GM19438 (cell line): Measurements from ENCODE around the gene EEA1.
"Not testable (repeated sequence)": the region's sequence is repeated elsewhere in the genome, so short reads cannot be mapped to it uniquely, and the experiment has no call there.

ENCODE experiments used
- ATAC-seq: cut with Tn5 transposase; IDR thresholded peaks from one replicate; pipeline ENCODE4 v1.9.1; 2021; ENCODE audit warnings: low read depth; ENCODE audit not compliant: unreplicated experiment

EEA1 gene

GRCh38 chr12:92928962-92929915 lies at the start of gene EEA1:
TSS of gene EEA1 (minus strand) at chr12:92929295. CDS start at chr12:92929066, 229 bp downstream.
- ATAC-seq = peak; percentile 78

- ATAC-seq = no peak
Observed at GRCh38 chr12:92978607-92979006, 49.5 kb upstream of the EEA1 start.

GRCh38 chr12:92977326-92977725 lies 48.2 kb upstream of the EEA1 start:
- ATAC-seq = no peak

- ATAC-seq = no peak
Observed at GRCh38 chr12:92974759-92975158, 45.7 kb upstream of the EEA1 start.

GRCh38 chr12:92973614-92974013 lies 44.5 kb upstream of the EEA1 start:
- no peak for ATAC-seq

- ATAC-seq = no peak
Observed at GRCh38 chr12:92971859-92972524, 42.9 kb upstream of the EEA1 start.

- no peak for ATAC-seq
Observed at GRCh38 chr12:92968176-92968813, 39.2 kb upstream of the EEA1 start.

- ATAC-seq = not testable (repeated sequence)
Observed at GRCh38 chr12:92964378-92964777, 35.3 kb upstream of the EEA1 start.

GRCh38 chr12:92961949-92962348 lies 32.9 kb upstream of the EEA1 start:
- no peak for ATAC-seq

- no peak for ATAC-seq
Observed at GRCh38 chr12:92955997-92956663, 27.0 kb upstream of the EEA1 start.

GRCh38 chr12:92953747-92954146 lies 24.7 kb upstream of the EEA1 start:
- no peak for ATAC-seq

- ATAC-seq = no peak
Observed at GRCh38 chr12:92952394-92952793, 23.3 kb upstream of the EEA1 start.

- no peak for ATAC-seq
Observed at GRCh38 chr12:92951006-92951405, 21.9 kb upstream of the EEA1 start.

GRCh38 chr12:92950011-92950410 lies 20.9 kb upstream of the EEA1 start:
- ATAC-seq = no peak

GRCh38 chr12:92949466-92949865 lies 20.4 kb upstream of the EEA1 start:
- no peak for ATAC-seq

GRCh38 chr12:92947589-92948215 lies 18.6 kb upstream of the EEA1 start:
- ATAC-seq = no peak

GRCh38 chr12:92945659-92946220 lies 16.6 kb upstream of the EEA1 start:
- ATAC-seq = no peak

- peak; percentile 69 for ATAC-seq
Observed at GRCh38 chr12:92943482-92944250, 14.6 kb upstream of the EEA1 start.

- ATAC-seq = no peak
Observed at GRCh38 chr12:92942905-92943304, 13.8 kb upstream of the EEA1 start.
